ENCODE results near the gene PPP1CA.
A peak's percentile ranks its signal among the peaks of the same experiment; 100 is the strongest.

PPP1CA gene

DNA sequence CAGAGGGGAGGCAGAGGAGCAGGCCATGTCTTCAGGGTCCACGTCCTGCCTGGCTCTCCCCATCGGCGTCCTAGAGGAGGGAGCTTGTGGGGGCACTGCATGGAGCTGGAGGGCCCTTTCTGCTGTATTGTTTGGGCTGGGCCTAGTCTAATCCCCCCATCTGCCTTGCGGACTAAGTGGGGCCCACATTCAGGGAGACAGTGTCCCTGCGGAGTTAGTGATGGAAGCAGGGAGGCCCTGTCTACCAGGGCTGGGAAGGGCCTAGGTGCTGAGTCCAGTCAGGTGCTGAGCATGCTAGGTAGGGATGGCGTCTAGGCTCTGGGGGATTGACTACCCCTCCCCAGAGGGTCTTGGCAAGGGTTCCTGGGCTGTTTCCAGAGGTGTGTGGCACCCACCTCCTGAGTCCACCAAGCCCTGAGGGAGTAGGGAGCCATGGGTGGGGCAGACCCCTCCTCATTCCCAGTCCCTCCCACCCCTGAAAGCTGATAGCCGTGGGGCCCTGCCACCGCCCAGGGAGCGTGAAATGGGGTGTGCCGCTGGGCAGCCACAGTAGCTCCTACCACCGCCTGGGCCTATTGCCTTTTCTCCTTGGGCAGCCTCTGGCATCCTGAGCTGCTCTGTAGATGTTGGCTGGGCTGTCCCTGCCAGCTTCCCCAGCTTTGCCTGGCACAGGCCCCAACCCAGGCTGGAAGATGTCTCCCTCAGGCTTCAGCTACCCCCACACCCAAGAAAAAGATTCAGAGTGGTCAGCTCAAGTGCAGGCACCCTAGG lies 46.5 kb downstream of the PPP1CA start:
- no peak overlapping the region for H3K9ac ChIP-seq (ENCODE audit: low read length)
- peaks cover 16% of the 10 kb centered on the region for H3K4me1 ChIP-seq (ENCODE audit: control insufficient read depth, low read depth, low read length)
- no peak overlapping the region for H3K4me3 ChIP-seq (ENCODE audit: low read length)
- no peaks in the 10 kb centered on the region for H3K9me3 ChIP-seq (ENCODE audit: control insufficient read depth, low read depth, low read length)
- H3K36me3 ChIP-seq (ENCODE audit: control insufficient read depth, low read depth, low read length) = no peaks in the 10 kb centered on the region
- no peak overlapping the region for H3K27ac ChIP-seq (ENCODE audit: low read length)
- no peaks in the 10 kb centered on the region for H3K27me3 ChIP-seq (ENCODE audit: control insufficient read depth, insufficient read depth, low read length)

DNA sequence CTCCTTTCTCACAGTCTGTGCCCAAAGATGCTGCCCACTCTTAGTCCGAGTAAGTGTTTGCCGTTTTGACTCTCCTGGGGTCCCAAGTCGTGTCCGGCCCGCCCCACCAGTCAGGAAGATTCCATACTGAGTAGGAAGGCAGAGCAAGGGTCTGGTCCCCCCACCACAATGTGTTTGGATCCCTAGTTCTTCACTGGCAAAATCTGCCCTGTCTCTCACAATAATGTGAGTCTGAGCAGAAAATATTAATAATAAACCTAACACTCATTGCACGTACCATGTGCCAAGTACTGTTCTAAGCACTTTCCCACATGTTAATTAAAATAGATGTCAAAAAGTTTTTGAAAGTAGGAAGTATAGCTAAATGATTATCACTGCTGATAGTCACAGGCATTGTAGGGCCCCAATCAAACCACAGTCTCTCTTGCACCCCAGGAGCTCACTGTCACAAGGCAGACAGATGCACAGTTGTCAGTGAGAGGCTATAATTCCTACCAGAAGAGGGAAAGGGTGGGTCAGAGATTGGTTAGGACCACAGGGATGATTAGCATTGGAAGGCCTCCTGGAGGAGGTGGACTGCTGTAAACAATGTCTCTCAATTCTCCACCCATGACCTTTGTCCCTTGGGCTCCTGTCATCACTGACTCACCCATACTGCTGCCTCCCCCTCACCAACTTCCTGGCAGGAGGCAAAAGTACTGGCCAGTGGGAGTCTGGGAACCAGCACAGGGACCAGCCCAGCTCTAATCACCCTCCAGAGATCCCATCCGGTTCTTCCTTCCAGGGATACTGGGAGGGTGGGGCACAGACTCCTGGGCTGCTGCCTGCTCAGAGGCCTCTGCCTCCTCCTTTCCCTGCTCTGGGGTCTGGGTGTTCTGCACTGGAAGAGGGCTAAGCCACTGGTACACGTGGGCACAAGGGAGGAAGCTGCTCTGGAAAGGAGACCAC lies 47.3 kb downstream of the PPP1CA start:
- H3K27ac ChIP-seq (ENCODE audit: low read length) = peak overlapping the region; percentile 51
- H3K27me3 ChIP-seq (ENCODE audit: control insufficient read depth, insufficient read depth, low read length) = no peaks in the 10 kb centered on the region
- peak overlapping the region; percentile 81 for H3K4me3 ChIP-seq (ENCODE audit: low read length)
- H3K9me3 ChIP-seq (ENCODE audit: control insufficient read depth, low read depth, low read length) = no peaks in the 10 kb centered on the region
- no peaks in the 10 kb centered on the region for H3K36me3 ChIP-seq (ENCODE audit: control insufficient read depth, low read depth, low read length)
- peaks cover 16% of the 10 kb centered on the region for H3K4me1 ChIP-seq (ENCODE audit: control insufficient read depth, low read depth, low read length)
- peak overlapping the region; percentile 62 for H3K9ac ChIP-seq (ENCODE audit: low read length)

DNA sequence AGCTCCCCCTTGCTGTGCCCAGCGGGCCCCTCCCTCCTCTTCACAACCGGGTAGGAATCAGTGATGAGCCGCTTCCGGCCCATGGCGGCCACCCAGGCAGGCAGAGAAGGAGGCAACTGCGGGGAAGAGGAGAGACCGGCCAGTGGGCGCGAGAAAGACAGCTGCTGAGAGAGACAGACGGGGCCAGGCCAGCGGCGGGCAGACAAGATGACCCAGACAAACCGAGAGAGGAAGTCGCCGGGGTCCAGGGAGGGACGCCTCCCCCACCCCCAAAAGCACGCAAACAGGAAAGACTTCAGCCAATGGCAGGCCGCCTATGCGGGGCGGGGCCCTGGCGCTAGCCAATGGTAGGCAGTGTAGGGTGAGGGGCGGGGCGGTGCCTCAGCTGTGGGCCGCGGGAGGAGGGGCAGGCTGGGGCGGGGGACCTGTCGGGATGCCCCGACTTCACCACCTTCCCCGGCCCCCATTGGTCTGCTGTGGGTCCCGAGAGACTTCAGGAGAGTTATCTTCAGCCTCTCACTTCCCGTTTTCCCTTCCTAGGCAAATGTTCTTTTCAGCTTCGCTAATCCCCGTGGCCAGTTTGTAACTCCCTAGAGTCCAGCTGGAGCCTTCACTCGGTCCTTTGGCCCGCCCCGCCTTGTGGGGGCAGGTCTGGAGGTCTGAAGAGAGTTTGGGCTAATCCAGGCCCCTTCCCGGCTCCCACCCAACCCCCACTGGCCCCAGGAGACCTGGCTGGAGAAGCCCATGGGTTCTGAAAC lies 48.2 kb downstream of the PPP1CA start, which contains the start of gene POLD4:
TSS of gene POLD4 (minus strand) at position 230 of the 758 bp plus-strand sequence. CDS start at position 83, 147 bp downstream.
- H3K27ac ChIP-seq (ENCODE audit: low read length) = peak within 1 kb of the TSS; percentile 66
- peak within 1 kb of the TSS; percentile 63 for H3K9ac ChIP-seq (ENCODE audit: low read length)
- H3K4me3 ChIP-seq (ENCODE audit: low read length) = peak within 1 kb of the TSS; percentile 81
- H3K27me3 ChIP-seq (ENCODE audit: control insufficient read depth, insufficient read depth, low read length) = no peaks in the 10 kb centered on the region
- no peaks in the 10 kb centered on the region for H3K9me3 ChIP-seq (ENCODE audit: control insufficient read depth, low read depth, low read length)
- no peaks in the 10 kb centered on the region for H3K36me3 ChIP-seq (ENCODE audit: control insufficient read depth, low read depth, low read length)
- peaks cover 16% of the 10 kb centered on the region for H3K4me1 ChIP-seq (ENCODE audit: control insufficient read depth, low read depth, low read length)

DNA sequence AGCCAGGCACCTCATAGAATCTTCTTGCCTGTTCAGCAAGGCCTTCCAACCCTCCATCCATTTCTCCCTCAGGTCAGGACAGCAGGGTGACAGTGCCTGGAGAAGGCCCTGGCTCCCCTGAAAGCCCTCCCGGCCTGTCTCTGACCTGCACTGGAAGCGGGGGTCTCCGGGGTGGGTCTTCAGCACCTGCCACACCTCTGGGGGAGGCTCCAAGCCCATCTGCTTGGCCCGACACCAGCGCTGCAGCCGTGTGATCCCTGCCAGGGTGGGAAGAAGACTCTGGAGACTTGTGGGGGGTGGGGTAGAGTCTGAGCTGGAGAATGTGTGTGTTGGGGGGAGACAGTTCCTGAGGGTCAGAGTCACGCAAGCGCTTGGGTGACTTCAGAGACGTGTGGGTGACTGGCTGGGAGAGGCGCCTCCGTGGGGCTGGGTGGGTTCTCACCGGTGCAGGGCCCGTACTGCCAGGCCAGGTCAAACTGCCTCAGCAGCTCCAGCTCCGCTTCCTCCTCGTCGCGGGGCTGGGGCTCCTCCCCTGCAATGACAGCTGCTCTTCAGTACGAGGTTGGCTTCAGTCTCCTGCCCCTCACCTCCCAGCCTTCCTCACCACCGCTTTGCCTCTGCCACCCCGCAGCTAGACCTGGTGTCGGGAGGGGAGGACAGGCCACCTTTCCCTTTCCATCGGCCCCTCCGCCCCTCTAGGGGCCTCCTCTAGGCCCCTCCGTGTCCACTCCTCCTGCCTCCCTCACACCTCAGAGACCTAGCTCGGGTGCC lies 48.9 kb downstream of the PPP1CA start:
- H3K27me3 ChIP-seq (ENCODE audit: control insufficient read depth, insufficient read depth, low read length) = no peaks in the 10 kb centered on the region
- peak overlapping the region; percentile 63 for H3K9ac ChIP-seq (ENCODE audit: low read length)
- H3K36me3 ChIP-seq (ENCODE audit: control insufficient read depth, low read depth, low read length) = no peaks in the 10 kb centered on the region
- H3K4me3 ChIP-seq (ENCODE audit: low read length) = peak overlapping the region; percentile 81
- no peaks in the 10 kb centered on the region for H3K9me3 ChIP-seq (ENCODE audit: control insufficient read depth, low read depth, low read length)
- H3K4me1 ChIP-seq (ENCODE audit: control insufficient read depth, low read depth, low read length) = peaks cover 16% of the 10 kb centered on the region
- H3K27ac ChIP-seq (ENCODE audit: low read length) = peak overlapping the region; percentile 66

DNA sequence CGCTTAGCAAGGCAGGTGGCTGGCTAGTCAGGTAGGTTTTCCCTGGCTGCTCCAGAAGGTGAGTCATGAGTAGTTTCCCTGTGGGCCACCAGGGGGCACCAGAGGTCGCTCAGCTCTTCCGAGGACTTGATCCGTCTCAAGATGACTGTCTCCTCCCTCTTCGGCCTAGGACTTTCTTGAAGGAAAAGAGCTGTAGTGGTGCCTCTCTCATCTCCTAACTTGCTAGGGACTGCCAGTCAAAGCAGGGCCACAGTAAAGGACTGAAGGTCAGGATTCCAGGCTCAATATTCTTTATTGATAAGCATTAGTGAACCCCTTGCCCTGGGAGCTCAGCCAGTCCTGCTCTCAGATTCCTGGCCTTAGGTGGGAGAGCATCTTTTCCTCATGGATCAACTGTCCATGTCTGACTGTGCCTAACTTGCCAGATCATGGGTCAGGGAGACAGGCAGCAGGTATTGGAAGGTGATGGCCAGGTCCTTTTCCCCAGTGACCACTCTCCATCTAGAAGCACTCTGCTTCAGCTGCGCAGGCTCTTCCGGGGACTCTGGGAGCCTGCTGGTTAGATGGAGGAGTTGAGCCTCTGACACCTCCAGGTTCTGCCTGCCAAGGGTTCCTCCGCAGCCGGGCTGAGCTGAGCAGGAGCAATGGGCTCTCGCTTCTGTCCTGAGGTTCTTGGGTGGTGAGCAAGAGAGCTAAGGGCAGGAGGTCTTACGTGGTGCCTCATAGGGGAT lies 50.2 kb downstream of the PPP1CA start:
- H3K27ac ChIP-seq (ENCODE audit: low read length) = no peak overlapping the region
- no peak overlapping the region for H3K4me3 ChIP-seq (ENCODE audit: low read length)
- no peaks in the 10 kb centered on the region for H3K36me3 ChIP-seq (ENCODE audit: control insufficient read depth, low read depth, low read length)
- no peaks in the 10 kb centered on the region for H3K27me3 ChIP-seq (ENCODE audit: control insufficient read depth, insufficient read depth, low read length)
- no peaks in the 10 kb centered on the region for H3K9me3 ChIP-seq (ENCODE audit: control insufficient read depth, low read depth, low read length)
- no peak overlapping the region for H3K9ac ChIP-seq (ENCODE audit: low read length)
- H3K4me1 ChIP-seq (ENCODE audit: control insufficient read depth, low read depth, low read length) = peaks cover 11% of the 10 kb centered on the region

DNA sequence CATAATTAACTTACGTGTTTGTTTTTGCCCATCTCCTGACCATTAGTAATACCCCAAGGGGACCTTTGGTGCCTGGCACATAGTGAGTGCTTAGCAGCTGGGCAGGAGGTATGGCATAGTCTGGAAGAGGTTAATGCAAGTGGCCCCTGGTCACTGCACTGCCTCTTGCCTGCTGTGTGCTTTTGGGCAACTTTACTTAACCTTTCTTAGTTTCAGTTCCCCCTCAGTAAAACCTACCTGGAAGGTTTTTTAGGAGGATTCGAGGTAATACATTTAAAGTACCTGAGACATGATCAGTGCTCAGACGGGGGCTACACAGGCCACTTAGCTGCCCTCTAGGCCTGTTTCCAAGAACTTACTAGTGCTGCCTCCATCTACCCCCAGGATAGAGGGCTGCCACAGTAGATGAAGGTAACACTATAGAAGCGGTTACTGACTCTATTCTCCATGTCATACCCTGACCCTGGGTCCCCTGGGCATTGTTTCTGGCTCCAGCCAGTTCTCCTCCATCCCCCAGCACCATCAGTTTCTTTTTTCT lies 51.7 kb downstream of the PPP1CA start:
- H3K9me3 ChIP-seq (ENCODE audit: control insufficient read depth, low read depth, low read length) = no peaks in the 10 kb centered on the region
- H3K4me3 ChIP-seq (ENCODE audit: low read length) = no peak overlapping the region
- peaks cover 11% of the 10 kb centered on the region for H3K4me1 ChIP-seq (ENCODE audit: control insufficient read depth, low read depth, low read length)
- no peaks in the 10 kb centered on the region for H3K36me3 ChIP-seq (ENCODE audit: control insufficient read depth, low read depth, low read length)
- H3K27me3 ChIP-seq (ENCODE audit: control insufficient read depth, insufficient read depth, low read length) = no peaks in the 10 kb centered on the region
- no peak overlapping the region for H3K9ac ChIP-seq (ENCODE audit: low read length)
- H3K27ac ChIP-seq (ENCODE audit: low read length) = no peak overlapping the region

DNA sequence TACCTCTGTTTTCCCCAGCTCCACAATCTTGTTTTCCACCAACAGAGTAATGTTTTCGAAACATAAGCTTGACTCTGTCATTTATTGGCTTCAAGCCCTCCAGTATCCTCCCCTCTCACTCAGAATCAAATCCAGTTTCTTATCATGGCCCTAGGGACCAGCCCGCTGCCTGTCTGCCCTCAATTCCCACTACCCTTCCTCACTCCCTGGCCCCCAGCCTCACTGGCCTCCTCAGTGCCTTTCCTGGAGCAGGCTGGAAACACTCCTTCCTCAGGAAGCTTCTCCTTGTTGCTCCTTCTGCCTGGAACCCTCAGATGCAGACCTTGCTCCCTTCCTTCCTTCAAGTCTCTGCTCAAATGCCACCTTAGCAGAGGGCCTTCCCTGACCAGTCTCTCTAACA lies 52.2 kb downstream of the PPP1CA start:
- peaks cover 11% of the 10 kb centered on the region for H3K4me1 ChIP-seq (ENCODE audit: control insufficient read depth, low read depth, low read length)
- H3K9ac ChIP-seq (ENCODE audit: low read length) = no peak overlapping the region
- H3K4me3 ChIP-seq (ENCODE audit: low read length) = no peak overlapping the region
- H3K27ac ChIP-seq (ENCODE audit: low read length) = no peak overlapping the region
- no peaks in the 10 kb centered on the region for H3K36me3 ChIP-seq (ENCODE audit: control insufficient read depth, low read depth, low read length)
- no peaks in the 10 kb centered on the region for H3K27me3 ChIP-seq (ENCODE audit: control insufficient read depth, insufficient read depth, low read length)
- H3K9me3 ChIP-seq (ENCODE audit: control insufficient read depth, low read depth, low read length) = no peaks in the 10 kb centered on the region

DNA sequence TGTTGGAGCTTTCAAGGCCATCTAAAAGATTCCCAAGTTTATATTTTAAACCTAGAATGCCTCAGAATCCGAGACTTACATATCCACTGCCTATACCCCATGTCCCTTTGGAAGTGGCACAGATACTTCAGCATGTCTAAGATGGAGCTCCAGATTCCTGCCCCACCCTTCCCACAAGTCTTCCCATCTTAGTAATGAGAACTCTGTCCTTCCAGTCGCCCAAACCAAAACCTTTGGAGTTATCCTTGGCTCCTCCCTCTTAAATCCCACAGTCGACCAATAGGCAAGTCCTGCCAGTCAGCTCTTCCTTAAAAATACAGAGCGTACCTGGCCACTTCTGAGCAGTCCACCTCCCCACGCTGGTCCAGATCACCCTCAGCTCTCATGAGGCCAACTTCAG lies 52.6 kb downstream of the PPP1CA start:
- Histone ChIP-seq H3K4me3 (ENCODE audit: low read length) (no peak overlapping the region), H3K36me3 (ENCODE audit: control insufficient read depth, low read depth, low read length) (no peaks in the 10 kb centered on the region), H3K4me1 (ENCODE audit: control insufficient read depth, low read depth, low read length) (peaks cover 7% of the 10 kb centered on the region), H3K27me3 (ENCODE audit: control insufficient read depth, insufficient read depth, low read length) (no peaks in the 10 kb centered on the region), H3K9me3 (ENCODE audit: control insufficient read depth, low read depth, low read length) (no peaks in the 10 kb centered on the region), H3K27ac (ENCODE audit: low read length) (no peak overlapping the region), H3K9ac (ENCODE audit: low read length) (no peak overlapping the region)

Data from iPS-18a (cell line).